H1 (cell line): Measurements from ENCODE around the gene DSP. TPM values are rescaled to one million over a fixed set of nuclear protein-coding genes. Genes with fewer than 3 reads are reported as not detected.

Experiments
- CTCF ChIA-PET: fragments of 300-600 bp; sonication (Branson Sonifier 250); formaldehyde crosslinking; loops from one replicate; lab custom pipeline; 2021; ENCODE audit not compliant: partially characterized antibody; lab: Charles Lee
- POLR2A ChIA-PET: fragments of 300-600 bp; sonication (Branson Sonifier 250); formaldehyde crosslinking; loops from one replicate; lab custom pipeline; 2021; ENCODE audit warnings: inconsistent platforms; ENCODE audit not compliant: partially characterized antibody; lab: Charles Lee
- DNase-seq, 2 experiments: peaks; one replicate each; pipeline versions ENCODE4 v3.0.0 to v3.0.0-alpha.2; 2010 to 2022; ENCODE audit warnings: low spot score in 2 of 2, low read depth in 1 of 2, mixed read lengths in 1 of 2
- FAIRE-seq: peaks from 2 replicates; lab custom pipeline; 2011; peaks lifted over from hg19 to GRCh38; lab: Jason Lieb, UNC
- H2AFZ ChIP-seq: 2 replicates; pipeline ENCODE4 v1.8.1; 2012; ENCODE audit warnings: low read length, inconsistent platforms
- H2AK5ac ChIP-seq: 2 replicates; pipeline ENCODE4 v1.6.1; 2013; ENCODE audit warnings: low read depth, low read length
- H2BK120ac ChIP-seq: replicated peaks from 2 replicates; pipeline ENCODE3; 2013; ENCODE audit warnings: low read depth, low read length, inconsistent platforms
- H2BK12ac ChIP-seq: 2 replicates; pipeline ENCODE4 v1.6.1; 2013; ENCODE audit warnings: low read depth, low read length
- H2BK15ac ChIP-seq: 2 replicates; pipeline ENCODE4 v1.6.1; 2013; ENCODE audit warnings: low read length
- H2BK20ac ChIP-seq: 2 replicates; pipeline ENCODE4 v1.6.1; 2013; ENCODE audit warnings: low read length
- H2BK5ac ChIP-seq: 2 replicates; pipeline ENCODE4 v1.6.1; 2013; ENCODE audit warnings: low read depth, low read length
- H3K14ac ChIP-seq: 2 replicates; pipeline ENCODE4 v1.6.1; 2013; ENCODE audit warnings: inconsistent platforms; ENCODE audit not compliant: insufficient read length
- H3K18ac ChIP-seq: 2 replicates; pipeline ENCODE4 v1.6.1; 2013; ENCODE audit warnings: low read length; ENCODE audit errors: extremely low read depth
- H3K23ac ChIP-seq: 2 replicates; pipeline ENCODE4 v1.6.1; 2013; ENCODE audit warnings: inconsistent platforms; ENCODE audit not compliant: insufficient read length
- H3K23me2 ChIP-seq: 2 replicates; pipeline ENCODE4 v1.6.1; 2013; ENCODE audit warnings: low read depth, low read length
- H3K27ac ChIP-seq: 2 replicates; pipeline ENCODE4 v1.6.1; 2011; ENCODE audit warnings: low read depth, low read length, inconsistent platforms
- H3K27me3 ChIP-seq, 4 experiments: replicated peaks in 1 of 4; 1 replicate in 1 of 4; 2 replicates in 3 of 4; pipeline versions ENCODE4 v1.6.1 to v1.8.1; 2011 to 2013; ENCODE audit warnings: low read length in 3 of 4, mild to moderate bottlenecking in 3 of 4, inconsistent platforms in 2 of 4, mixed read lengths in 2 of 4, moderate library complexity in 1 of 4; ENCODE audit not compliant: control insufficient read depth in 3 of 4, insufficient read depth in 3 of 4; ENCODE audit errors: extremely low read depth in 1 of 4
- H3K36me3 ChIP-seq, 4 experiments: 2 replicates each; pipeline versions ENCODE4 v1.6.1 to v1.8.1; 2011 to 2013; ENCODE audit warnings: mild to moderate bottlenecking in 4 of 4, low read length in 3 of 4, moderate library complexity in 2 of 4, control low read depth in 1 of 4, inconsistent platforms in 1 of 4; ENCODE audit not compliant: insufficient read depth in 4 of 4, control insufficient read depth in 2 of 4
- H3K4ac ChIP-seq: replicated peaks from 2 replicates; pipeline ENCODE3; 2013; ENCODE audit warnings: low read length, low read depth, mixed read lengths, inconsistent platforms; ENCODE audit not compliant: insufficient read length
- H3K4me1 ChIP-seq, 4 experiments: replicated peaks in 1 of 4; 1 replicate in 1 of 4; 2 replicates in 3 of 4; pipeline versions ENCODE4 v1.6.1 to v1.8.1; 2011 to 2013; ENCODE audit warnings: low read length in 3 of 4, inconsistent platforms in 2 of 4, mixed read lengths in 1 of 4; ENCODE audit not compliant: insufficient read depth in 4 of 4, control insufficient read depth in 3 of 4
- H3K4me2 ChIP-seq, 2 experiments: 2 replicates each; pipeline versions ENCODE4 v1.6.1 to v1.8.1; 2011 to 2013; ENCODE audit warnings: low read depth in 2 of 2, low read length in 2 of 2, control low read depth in 1 of 2, inconsistent platforms in 1 of 2, mild to moderate bottlenecking in 1 of 2; ENCODE audit not compliant: insufficient read depth in 1 of 2
- H3K4me3 ChIP-seq, 4 experiments: fragments of 200-600, 300-600 bp in 1 of 4; sonication (generic), shearing (Covaris generic), sonication (Bioruptor Twin) in 1 of 4; 2 replicates each; pipeline versions ENCODE4 v1.5.1 to v1.8.1; 2011 to 2016; ENCODE audit warnings: low read length in 4 of 4, low read depth in 3 of 4, control low read depth in 2 of 4, inconsistent platforms in 2 of 4, mild to moderate bottlenecking in 2 of 4, mixed read lengths in 1 of 4, moderate library complexity in 1 of 4; ENCODE audit not compliant: insufficient read depth in 2 of 4; ENCODE audit errors: extremely low read depth in 1 of 4
- H3K56ac ChIP-seq: replicated peaks from 2 replicates; pipeline ENCODE3; 2013; ENCODE audit warnings: low read depth, mild to moderate bottlenecking, mixed read lengths, low read length, inconsistent platforms; ENCODE audit not compliant: insufficient read length
- H3K79me1 ChIP-seq: 2 replicates; pipeline ENCODE4 v1.6.1; 2013; ENCODE audit warnings: low read depth, low read length, control low read depth
- H3K79me2 ChIP-seq, 2 experiments: 2 replicates each; pipeline versions ENCODE4 v1.6.1 to v1.8.1; 2012 to 2013; ENCODE audit warnings: low read length in 2 of 2, mild to moderate bottlenecking in 2 of 2, inconsistent platforms in 1 of 2; ENCODE audit not compliant: insufficient read depth in 2 of 2, control insufficient read depth in 1 of 2
- H3K9ac ChIP-seq, 4 experiments: replicated peaks in 1 of 4; 1 replicate in 1 of 4; 2 replicates in 3 of 4; pipeline versions ENCODE4 v1.6.1 to v1.8.1; 2011 to 2013; ENCODE audit warnings: low read depth in 3 of 4, low read length in 3 of 4, control low read depth in 2 of 4, mild to moderate bottlenecking in 2 of 4, moderate library complexity in 2 of 4, inconsistent platforms in 1 of 4; ENCODE audit errors: extremely low read depth in 1 of 4
- H3K9me3 ChIP-seq, 2 experiments: 2 replicates each; pipeline versions ENCODE4 v1.6.1 to v1.8.1; 2012 to 2013; ENCODE audit warnings: mild to moderate bottlenecking in 2 of 2, moderate library complexity in 2 of 2, control low read depth in 1 of 2, inconsistent platforms in 1 of 2, low read depth in 1 of 2, low read length in 1 of 2, mixed read lengths in 1 of 2; ENCODE audit not compliant: insufficient read depth in 2 of 2
- H4K20me1 ChIP-seq, 2 experiments: replicated peaks in 1 of 2; 2 replicates each; pipeline versions ENCODE3 to v1.8.1; 2011 to 2013; ENCODE audit warnings: inconsistent platforms in 2 of 2, low read length in 2 of 2, mild to moderate bottlenecking in 1 of 2; ENCODE audit not compliant: insufficient read depth in 2 of 2, control insufficient read depth in 1 of 2
- H4K5ac ChIP-seq: 2 replicates; pipeline ENCODE4 v1.6.1; 2013; ENCODE audit warnings: low read length, low read depth, mixed read lengths, inconsistent platforms; ENCODE audit not compliant: insufficient read length
- H4K8ac ChIP-seq: 2 replicates; pipeline ENCODE4 v1.8.0; 2013; ENCODE audit warnings: mild to moderate bottlenecking, moderate library complexity, low read length, inconsistent platforms; ENCODE audit not compliant: insufficient read depth; ENCODE audit errors: extremely low read depth
- H4K91ac ChIP-seq: replicated peaks from 2 replicates; pipeline ENCODE3; 2013; ENCODE audit warnings: low read length, mixed read lengths, inconsistent platforms; ENCODE audit not compliant: insufficient read length
- ATF3 ChIP-seq: IDR thresholded peaks from 2 replicates; pipeline ENCODE4 v1.6.1; 2011; ENCODE audit warnings: low read depth, mild to moderate bottlenecking, low read length; ENCODE audit not compliant: insufficient read depth
- E2F6 ChIP-seq: IDR thresholded peaks from 2 replicates; pipeline ENCODE4 v1.6.1; 2012; ENCODE audit warnings: inconsistent platforms
- HDAC2 ChIP-seq, 2 experiments: fragments of 300-600 bp in 1 of 2; sonication (generic) in 1 of 2; IDR thresholded peaks; 2 replicates each; pipeline ENCODE4 v1.6.1; 2011 to 2012; ENCODE audit warnings: low read depth in 2 of 2, low read length in 2 of 2, mild to moderate bottlenecking in 2 of 2, moderate library complexity in 2 of 2, borderline replicate concordance in 1 of 2, inconsistent platforms in 1 of 2
- MAX ChIP-seq: IDR thresholded peaks from 2 replicates; pipeline ENCODE4 v1.6.1; 2012; ENCODE audit warnings: inconsistent platforms
- POLR2AphosphoS5 ChIP-seq: IDR thresholded peaks from 2 replicates; pipeline ENCODE4 v1.6.1; 2011; ENCODE audit warnings: low read depth, low read length
- RBBP5 ChIP-seq: IDR thresholded peaks from 2 replicates; pipeline ENCODE4 v1.7.1; 2012; ENCODE audit warnings: low read depth, mild to moderate bottlenecking, inconsistent platforms, low read length, moderate library complexity, borderline replicate concordance
- SP1 ChIP-seq: IDR thresholded peaks from 2 replicates; pipeline ENCODE4 v1.6.1; 2011; ENCODE audit warnings: low read depth, low read length
- WGBS, 2 experiments: shearing (Covaris generic) in 1 of 2; methylation state at CpG; one replicate each; pipeline versions ENCODE4 v1.1.6 to v1.1.7; 2013 to 2015; ENCODE audit warnings: low lambda C conversion rate in 2 of 2, mixed read lengths in 2 of 2, inconsistent platforms in 1 of 2, low coverage in 1 of 2, missing lambda C conversion rate in 1 of 2; ENCODE audit not compliant: insufficient replicate concordance in 2 of 2, insufficient coverage in 1 of 2, insufficient read length in 1 of 2; ENCODE audit errors: extremely low coverage in 1 of 2, missing lambda C conversion rate in 1 of 2; 5-methylcytosine and 5-hydroxymethylcytosine counted together
- polyA plus RNA-seq, 7 experiments: library from polyadenylated mRNA; depleted of rRNA in 3 of 7; stranded (reverse) in 5 of 7; unstranded in 2 of 7; fragments of >200 nt in 5 of 7; fragments of 200-250 nt in 2 of 7; gene quantifications; 1 replicate in 5 of 7; 2 replicates in 1 of 7; 4 replicates in 1 of 7; pipeline versions ENCODE4 v1.2.1 to v1.2.3, GENCODE V29; 2011 to 2013; ENCODE audit warnings: missing spikeins in 2 of 7, mixed read lengths in 2 of 7
- total RNA-seq: library from RNA; stranded (reverse); fragmentation: NEBNext Ultra II Directional; extraction: Animal tissue kit (Norgen Biotek cat#: 25700); gene quantifications from 2 replicates; pipeline ENCODE4 v1.2.1, GENCODE V29; 2021

The DSP gene
- total and polyA plus RNA-seq, 2 of the 8 experiments (the other 6 are each of a cell fraction or from before 2014, with no cell fraction given): 14.3 to 48.5 TPM

GRCh38 chr6:7589949-7590917, 48.8 kb downstream of the DSP start, which contains the start of gene SNRNP48:
SNRNP48 (plus strand) TSS chr6:7590198; CDS start chr6:7590258, 60 bp downstream.
- Histone ChIP-seq H2BK5ac (0 out of 2 replicates have a peak within 1 kb of the TSS, but pooled peaks have one; percentile 19), H3K4me3 (peak within 1 kb of the TSS; percentile 74 to 91 (median 76)), H3K4me2 (peak within 1 kb of the TSS; percentile 75 to 79), H3K18ac (peak within 1 kb of the TSS; percentile 68; the same call in 1 of the 2 replicates), H2AFZ (peak within 1 kb of the TSS; percentile 65; the same call in 1 of the 2 replicates), H2BK12ac (no peak within 1 kb of the TSS), H3K56ac (peak within 1 kb of the TSS; percentile 26), H2BK120ac (no peak within 1 kb of the TSS), H4K5ac (peak within 1 kb of the TSS; percentile 66), H2AK5ac (no peak within 1 kb of the TSS), H3K4me1 (peaks cover 0 to 10% (median 2%) of the 10 kb centered on the region in 4 experiments; a peak in 2 of 7 replicates), H4K91ac (no peak within 1 kb of the TSS), H3K9me3 (no peaks in the 10 kb centered on the region), H3K9ac (peak within 1 kb of the TSS; percentile 63 to 77 (median 74)), H3K27me3 (no peaks in the 10 kb centered on the region), H3K14ac (no peak within 1 kb of the TSS), H3K4ac (no peak within 1 kb of the TSS), H2BK15ac (no peak within 1 kb of the TSS), H3K27ac (no peak within 1 kb of the TSS; the same call in 1 of the 2 replicates), H4K8ac (peak within 1 kb of the TSS; percentile 45; the same call in 1 of the 2 replicates), H3K23me2 (peaks cover 9% of the 10 kb centered on the region), H3K79me1 (peaks cover 7% of the 10 kb centered on the region), H2BK20ac (no peak within 1 kb of the TSS), H3K79me2 (peaks cover 6 to 35% of the 10 kb centered on the region in 2 experiments), H4K20me1 (peaks cover 0 to 12% of the 10 kb centered on the region in 2 experiments), H3K23ac (no peak within 1 kb of the TSS), H3K36me3 (peaks cover 2 to 21% (median 14%) of the 10 kb centered on the region in 4 experiments)
- ChIA-PET POLR2A (interaction anchor here (0.7 to 1.3 kb wide), 5 partner anchors 10 to 201 kb away, joined by 3 to 5 read pairs (median 4); partner anchors contain the start of genes CAGE1 and RIOK1), CTCF (interaction anchor here (0.7 to 1.2 kb wide), 3 partner anchors 24 to 183 kb away, joined by 3 to 4 read pairs (median 3); no protein-coding TSS in a partner anchor)
- FAIRE-seq (peak; percentile 45), DNase-seq (peak; percentile 74 to 95)
- WGBS, 2 experiments: 3% methylated on average over 51 of the region's 72 CpGs; no CpG with 5 or more reads in 1 of the 2 experiments
- TF ChIP-seq MAX (peak; percentile 78), SP1 (peak; percentile 90), E2F6 (peak; percentile 79), ATF3 (peak; percentile 80), RBBP5 (peak; percentile 66; the same call in 1 of the 2 replicates), HDAC2 (IDR thresholded peaks at IDR 0.05; ENCODE audit: borderline replicate concordance in 1 of 2, low read depth in 2 of 2, low read length in 2 of 2) (0 out of 4 replicates have a peak, but pooled peaks of 1 of the 2 experiments have one; percentile 35), POLR2AphosphoS5 (peak; percentile 66; the same call in 1 of the 2 replicates)
